Measurements from ENCODE around the gene FHAD1. TPM values are rescaled to one million over a fixed set of nuclear protein-coding genes. Genes with fewer than 3 reads are reported as not detected.

FHAD1 gene
- total RNA-seq, 2 experiments from 2014 or later: not detected

DNA sequence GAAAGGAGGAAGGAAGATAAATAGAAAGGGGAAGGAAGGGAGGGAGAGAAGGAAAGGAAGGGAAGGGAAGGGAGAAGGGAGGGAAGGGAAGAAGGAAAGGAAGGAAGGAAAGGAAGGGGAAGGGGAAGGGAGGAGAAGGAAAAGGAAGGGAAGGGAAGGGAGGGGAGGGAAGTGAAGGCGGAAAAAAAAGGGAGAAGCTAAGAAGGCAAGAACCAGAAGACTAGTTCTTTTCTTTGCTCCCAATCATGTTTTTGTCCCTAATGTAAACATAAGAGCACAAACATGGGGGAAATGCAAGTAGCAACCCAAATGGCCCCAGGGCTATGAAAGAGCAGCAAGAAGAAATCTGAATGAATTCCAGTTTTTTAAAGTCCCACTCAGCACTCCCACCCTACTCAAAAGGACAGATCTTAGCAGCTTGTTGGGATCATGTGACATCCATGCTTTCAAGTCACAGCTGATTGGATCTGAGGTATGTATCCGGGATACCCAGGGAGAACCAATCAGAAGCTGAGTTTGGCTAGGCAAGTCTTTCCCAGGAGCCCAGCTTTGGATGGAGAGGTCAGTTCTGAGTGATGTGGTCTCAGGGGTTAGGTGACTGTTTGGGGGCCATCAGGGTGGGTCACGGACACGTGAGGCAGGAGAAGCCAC lies 24.2 kb upstream of the FHAD1 start:
- DNase-seq (ENCODE audit: low spot score): no peak
- Histone ChIP-seq H3K9me2 (ENCODE audit: insufficient read depth, low read length) (no peaks in the 10 kb centered on the region), H3K4me2 (ENCODE audit: low read length) (no peak overlapping the region), H3K9me3 (ENCODE audit: low read length) (peaks cover 6% of the 10 kb centered on the region; the same call in 1 of the 2 replicates), H4K20me1 (ENCODE audit: insufficient read depth, low read length) (no peaks in the 10 kb centered on the region), H3K4me3 (ENCODE audit: low read depth, low read length, poor library complexity, severe bottlenecking) (no peak overlapping the region), H3K36me3 (ENCODE audit: insufficient read depth, low read length) (no peaks in the 10 kb centered on the region), H3K79me2 (ENCODE audit: insufficient read depth, low read depth, low read length) (no peaks in the 10 kb centered on the region), H2AFZ (ENCODE audit: low read length) (no peak overlapping the region), H3K4me1 (ENCODE audit: insufficient read depth, low read length, poor library complexity, severe bottlenecking) (no peaks in the 10 kb centered on the region), H3K27ac (ENCODE audit: low read depth, low read length, poor library complexity, severe bottlenecking) (no peak overlapping the region)
- TF ChIP-seq, protein P1, sequence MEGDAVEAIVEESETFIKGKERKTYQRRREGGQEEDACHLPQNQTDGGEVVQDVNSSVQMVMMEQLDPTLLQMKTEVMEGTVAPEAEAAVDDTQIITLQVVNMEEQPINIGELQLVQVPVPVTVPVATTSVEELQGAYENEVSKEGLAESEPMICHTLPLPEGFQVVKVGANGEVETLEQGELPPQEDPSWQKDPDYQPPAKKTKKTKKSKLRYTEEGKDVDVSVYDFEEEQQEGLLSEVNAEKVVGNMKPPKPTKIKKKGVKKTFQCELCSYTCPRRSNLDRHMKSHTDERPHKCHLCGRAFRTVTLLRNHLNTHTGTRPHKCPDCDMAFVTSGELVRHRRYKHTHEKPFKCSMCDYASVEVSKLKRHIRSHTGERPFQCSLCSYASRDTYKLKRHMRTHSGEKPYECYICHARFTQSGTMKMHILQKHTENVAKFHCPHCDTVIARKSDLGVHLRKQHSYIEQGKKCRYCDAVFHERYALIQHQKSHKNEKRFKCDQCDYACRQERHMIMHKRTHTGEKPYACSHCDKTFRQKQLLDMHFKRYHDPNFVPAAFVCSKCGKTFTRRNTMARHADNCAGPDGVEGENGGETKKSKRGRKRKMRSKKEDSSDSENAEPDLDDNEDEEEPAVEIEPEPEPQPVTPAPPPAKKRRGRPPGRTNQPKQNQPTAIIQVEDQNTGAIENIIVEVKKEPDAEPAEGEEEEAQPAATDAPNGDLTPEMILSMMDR (conservative IDR thresholded peaks at IDR 0.05; ENCODE audit: low read length): no peak
- no peak for TF ChIP-seq EZH2phosphoT487 (IDR thresholded peaks at IDR 0.05; ENCODE audit: borderline replicate concordance, low read depth, low read length)
- ChIA-PET POLR2A (no interaction called here), CTCF (ENCODE audit: unreplicated experiment) (no interaction called here)
- BruUV-seq (replicated peaks): no TSS peak
- intact Hi-C loops (cut with micrococcal nuclease; ENCODE audit: unreplicated experiment): no loop called here

DNA sequence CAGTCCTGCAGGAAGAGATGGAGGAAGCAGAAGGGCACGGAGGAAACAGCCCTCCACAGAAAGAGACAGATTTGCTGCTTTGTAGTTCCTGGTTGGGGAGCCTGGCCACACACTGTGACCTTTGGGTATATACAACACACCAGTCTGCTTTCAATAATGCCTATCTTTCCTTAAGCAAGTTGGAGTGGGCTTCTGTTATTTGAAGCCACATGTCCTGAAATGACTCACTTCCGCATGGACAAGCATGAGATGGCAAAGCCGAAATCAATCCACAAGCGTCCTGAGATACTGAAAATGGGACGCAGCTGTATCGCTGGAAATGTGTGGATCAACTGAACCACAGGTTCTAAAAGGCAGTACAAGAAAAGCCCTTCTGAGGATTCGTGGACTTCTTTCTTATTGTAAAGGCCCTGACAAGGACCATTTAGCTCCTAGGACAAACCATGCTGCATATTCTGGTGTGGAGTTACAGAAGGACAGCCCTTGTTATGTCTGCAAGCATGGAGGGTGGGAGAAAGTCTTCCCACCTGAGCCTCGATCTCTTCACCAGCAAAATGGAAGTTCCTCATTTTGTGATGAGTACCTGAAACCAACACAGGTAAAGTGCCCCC lies 22.7 kb upstream of the FHAD1 start:
- Histone ChIP-seq H2AFZ (ENCODE audit: low read length) (no peak overlapping the region), H3K36me3 (ENCODE audit: insufficient read depth, low read length) (no peaks in the 10 kb centered on the region), H3K9me2 (ENCODE audit: insufficient read depth, low read length) (no peaks in the 10 kb centered on the region), H3K79me2 (ENCODE audit: insufficient read depth, low read depth, low read length) (no peaks in the 10 kb centered on the region), H3K4me1 (ENCODE audit: insufficient read depth, low read length, poor library complexity, severe bottlenecking) (no peaks in the 10 kb centered on the region), H3K4me2 (ENCODE audit: low read length) (no peak overlapping the region), H3K27ac (ENCODE audit: low read depth, low read length, poor library complexity, severe bottlenecking) (no peak overlapping the region), H3K4me3 (ENCODE audit: low read depth, low read length, poor library complexity, severe bottlenecking) (no peak overlapping the region), H3K9me3 (ENCODE audit: low read length) (no peaks in the 10 kb centered on the region), H4K20me1 (ENCODE audit: insufficient read depth, low read length) (no peaks in the 10 kb centered on the region)
- no peak for TF ChIP-seq EZH2phosphoT487 (IDR thresholded peaks at IDR 0.05; ENCODE audit: borderline replicate concordance, low read depth, low read length)
- TF ChIP-seq, protein P1 (conservative IDR thresholded peaks at IDR 0.05; ENCODE audit: low read length): no peak
- POLR2A ChIA-PET: no interaction called here
- BruUV-seq (replicated peaks): no TSS peak
- intact Hi-C loops (cut with micrococcal nuclease; ENCODE audit: unreplicated experiment): no loop called here
- CTCF ChIA-PET (ENCODE audit: unreplicated experiment): no interaction called here
- DNase-seq (ENCODE audit: low spot score): no peak

DNA sequence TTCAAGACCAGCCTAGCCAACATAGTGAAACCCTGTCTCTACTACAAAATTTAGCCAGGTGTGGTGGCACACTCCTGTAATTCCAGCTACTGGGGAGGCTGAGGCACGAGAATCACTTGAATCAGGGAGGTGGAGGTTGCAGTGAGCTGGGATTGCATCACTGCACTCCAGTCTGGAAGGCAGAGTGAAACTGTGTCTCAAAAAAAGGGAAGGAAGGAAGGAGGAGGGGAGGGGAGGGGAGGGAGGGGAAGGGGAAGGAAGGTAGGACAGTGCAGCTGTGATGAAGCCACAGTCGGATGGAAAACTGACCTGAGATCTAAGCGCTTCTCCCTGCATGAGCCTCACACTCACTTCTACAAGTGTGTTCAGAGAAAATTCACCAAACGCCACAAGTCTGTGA lies 22.0 kb upstream of the FHAD1 start:
- no peaks in the 10 kb centered on the region for H3K79me2 ChIP-seq (ENCODE audit: insufficient read depth, low read depth, low read length)
- no peaks in the 10 kb centered on the region for H3K36me3 ChIP-seq (ENCODE audit: insufficient read depth, low read length)
- no peaks in the 10 kb centered on the region for H3K9me2 ChIP-seq (ENCODE audit: insufficient read depth, low read length)
- no TSS peak for BruUV-seq (replicated peaks)
- DNase-seq (ENCODE audit: low spot score): no peak
- H2AFZ ChIP-seq (ENCODE audit: low read length): no peak overlapping the region
- intact Hi-C loops (cut with micrococcal nuclease; ENCODE audit: unreplicated experiment): no loop called here
- ChIA-PET CTCF (ENCODE audit: unreplicated experiment) (no interaction called here), POLR2A (no interaction called here)
- TF ChIP-seq, protein P1 (conservative IDR thresholded peaks at IDR 0.05; ENCODE audit: low read length): no peak
- no peak for TF ChIP-seq EZH2phosphoT487 (IDR thresholded peaks at IDR 0.05; ENCODE audit: borderline replicate concordance, low read depth, low read length)
- no peak overlapping the region for H3K4me3 ChIP-seq (ENCODE audit: low read depth, low read length, poor library complexity, severe bottlenecking)
- no peak overlapping the region for H3K4me2 ChIP-seq (ENCODE audit: low read length)
- no peaks in the 10 kb centered on the region for H3K9me3 ChIP-seq (ENCODE audit: low read length)
- no peaks in the 10 kb centered on the region for H4K20me1 ChIP-seq (ENCODE audit: insufficient read depth, low read length)
- no peaks in the 10 kb centered on the region for H3K4me1 ChIP-seq (ENCODE audit: insufficient read depth, low read length, poor library complexity, severe bottlenecking)
- H3K27ac ChIP-seq (ENCODE audit: low read depth, low read length, poor library complexity, severe bottlenecking): no peak overlapping the region
